HG02938 (cell line): ENCODE results near the gene CHMP3.
"Not testable (repeated sequence)": the region's sequence is repeated elsewhere in the genome, so short reads cannot be mapped to it uniquely, and the experiment has no call there.

Experiments
- ATAC-seq: cut with Tn5 transposase; IDR thresholded peaks from one replicate; pipeline ENCODE4 v1.9.1; 2021; ENCODE audit warnings: mild to moderate bottlenecking, moderate library complexity; ENCODE audit not compliant: unreplicated experiment

CHMP3 gene

DNA sequence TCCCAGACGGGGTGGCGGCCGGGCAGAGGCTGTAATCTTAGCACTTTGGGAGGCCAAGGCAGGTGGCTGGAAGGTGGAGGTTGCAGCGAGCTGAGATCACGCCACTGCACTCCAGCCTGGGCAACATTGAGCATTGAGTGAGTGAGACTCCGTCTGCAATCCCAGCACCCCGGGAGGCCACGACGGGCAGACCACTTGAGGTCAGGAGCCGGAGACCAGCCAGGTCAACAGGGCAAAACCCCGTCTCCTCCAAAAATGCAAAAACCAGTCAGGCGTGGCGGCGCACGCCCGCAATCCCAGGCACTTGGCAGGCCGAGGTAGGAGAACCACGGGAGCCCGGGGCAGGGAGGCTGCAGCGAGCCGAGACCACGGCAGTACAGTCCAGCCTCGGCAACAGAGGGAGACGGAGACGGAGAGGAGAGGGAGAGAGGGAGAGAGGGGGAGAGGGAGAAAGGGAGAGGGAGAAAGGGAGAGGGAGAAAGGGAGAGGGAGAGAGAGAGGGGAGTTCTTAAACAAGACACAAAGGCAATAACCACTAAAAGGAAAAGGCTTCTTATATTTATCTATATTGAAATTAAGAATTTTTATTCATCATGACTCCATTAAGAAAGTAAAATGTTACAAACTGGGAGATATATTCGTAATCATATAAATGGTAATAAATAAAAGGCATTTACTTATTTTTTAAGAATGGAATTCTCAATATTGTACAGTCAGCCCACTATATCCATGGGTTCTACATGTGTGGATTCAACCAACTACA lies 13.1 kb downstream of the CHMP3 start:
- ATAC-seq: not testable (repeated sequence)

DNA sequence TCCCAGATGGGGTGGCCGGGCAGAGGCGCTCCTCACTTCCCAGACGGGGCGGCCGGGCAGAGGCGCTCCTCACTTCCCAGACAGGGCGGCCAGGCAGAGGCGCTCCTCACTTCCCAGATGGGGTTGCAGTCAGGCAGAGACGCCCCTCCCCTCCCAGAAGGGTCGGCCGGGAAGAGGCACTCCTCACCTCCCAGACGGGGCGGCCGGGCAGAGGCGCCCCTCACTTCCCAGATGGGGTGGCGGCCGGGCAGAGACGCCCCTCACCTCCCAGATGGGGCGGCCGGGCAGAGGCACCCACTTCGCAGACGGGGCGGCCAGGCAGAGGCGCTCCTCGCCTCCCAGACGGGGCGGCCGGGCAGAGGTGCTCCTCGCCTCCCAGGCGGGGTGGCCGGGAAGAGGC lies 13.8 kb downstream of the CHMP3 start:
- ATAC-seq: not testable (repeated sequence)

DNA sequence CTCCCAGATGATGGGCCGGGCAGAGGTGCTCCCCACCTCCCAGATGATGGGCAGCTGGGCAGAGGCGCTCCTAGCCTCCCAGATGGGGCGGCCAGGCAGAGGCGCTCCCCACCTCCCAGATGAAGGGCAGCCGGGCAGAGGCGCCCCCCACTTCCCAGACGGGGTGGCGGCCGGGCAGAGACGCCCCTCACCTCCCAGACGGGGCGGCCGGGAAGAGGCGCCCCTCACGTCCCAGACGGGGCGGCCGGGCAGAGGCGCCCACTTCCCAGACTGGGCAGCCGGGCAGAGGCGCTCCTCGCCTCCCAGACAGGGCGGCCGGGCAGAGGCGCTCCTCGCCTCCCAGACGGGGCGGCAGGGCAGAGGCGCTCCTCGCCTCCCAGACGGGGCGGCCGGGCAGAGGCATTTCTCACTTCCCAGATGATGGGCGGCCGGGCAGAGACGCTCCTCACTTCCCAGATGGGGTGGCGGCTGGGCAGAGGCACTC lies 14.3 kb downstream of the CHMP3 start:
- ATAC-seq: not testable (repeated sequence)

DNA sequence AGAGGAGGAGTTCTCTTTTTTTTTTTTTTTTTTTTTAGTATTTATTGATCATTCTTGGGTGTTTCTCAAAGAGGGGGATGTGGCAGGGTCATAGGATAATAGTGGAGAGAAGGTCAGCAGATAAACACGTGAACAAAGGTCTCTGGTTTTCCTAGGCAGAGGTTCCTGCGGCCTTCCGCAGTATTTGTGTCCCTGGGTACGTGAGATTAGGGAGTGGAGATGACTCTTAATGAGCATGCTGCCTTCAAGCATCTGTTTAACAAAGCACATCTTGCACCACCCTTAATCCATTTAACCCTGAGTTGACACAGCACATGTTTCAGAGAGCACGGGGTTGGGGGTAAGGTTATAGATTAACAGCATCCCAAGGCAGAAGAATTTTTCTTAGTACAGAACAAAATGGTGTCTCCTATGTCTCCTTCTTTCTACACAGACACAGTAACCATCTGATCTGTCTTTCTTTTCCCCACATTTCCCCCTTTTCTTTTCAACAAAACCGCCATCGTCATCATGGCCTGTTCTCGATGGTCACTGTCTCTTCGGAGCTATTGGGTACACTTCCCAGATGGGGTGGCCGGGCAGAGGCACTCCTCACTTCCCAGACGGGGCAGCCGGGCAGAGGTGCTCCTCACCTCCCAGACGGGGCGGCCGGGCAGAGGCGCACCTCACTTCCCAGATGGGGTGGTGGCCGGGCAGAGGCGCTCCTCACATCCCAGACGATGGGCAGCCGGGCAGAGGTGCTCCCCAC lies 14.9 kb downstream of the CHMP3 start:
- not testable (repeated sequence) for ATAC-seq

DNA sequence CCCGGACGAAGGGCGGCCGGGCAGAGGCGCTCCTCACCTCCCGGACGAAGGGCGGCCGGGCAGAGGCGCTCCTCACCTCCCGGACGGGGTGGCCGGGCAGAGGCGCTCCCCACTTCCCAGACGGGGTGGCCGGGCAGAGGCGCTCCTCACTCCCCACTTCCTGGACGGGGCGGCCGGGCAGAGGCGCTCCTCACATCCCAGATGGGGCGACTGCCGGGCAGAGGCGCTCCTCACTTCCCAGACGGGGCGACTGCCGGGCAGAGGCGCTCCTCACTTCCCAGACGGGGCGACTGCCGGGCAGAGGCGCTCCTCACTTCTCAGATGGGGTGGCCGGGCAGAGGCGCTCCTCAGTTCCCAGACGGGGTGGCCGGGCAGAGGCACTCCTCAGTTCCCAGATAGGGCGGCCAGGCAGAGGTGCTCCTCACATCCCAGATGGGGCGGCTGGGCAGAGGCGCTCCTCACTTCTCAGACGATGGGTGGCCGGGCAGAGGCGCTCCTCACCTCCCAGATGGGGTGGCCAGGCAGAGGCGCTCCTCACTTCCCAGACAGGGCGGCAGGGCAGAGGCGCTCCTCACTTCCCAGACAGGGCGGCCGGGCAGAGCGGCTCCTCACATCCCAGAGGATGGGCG lies 17.8 kb downstream of the CHMP3 start:
- ATAC-seq: not testable (repeated sequence)

DNA sequence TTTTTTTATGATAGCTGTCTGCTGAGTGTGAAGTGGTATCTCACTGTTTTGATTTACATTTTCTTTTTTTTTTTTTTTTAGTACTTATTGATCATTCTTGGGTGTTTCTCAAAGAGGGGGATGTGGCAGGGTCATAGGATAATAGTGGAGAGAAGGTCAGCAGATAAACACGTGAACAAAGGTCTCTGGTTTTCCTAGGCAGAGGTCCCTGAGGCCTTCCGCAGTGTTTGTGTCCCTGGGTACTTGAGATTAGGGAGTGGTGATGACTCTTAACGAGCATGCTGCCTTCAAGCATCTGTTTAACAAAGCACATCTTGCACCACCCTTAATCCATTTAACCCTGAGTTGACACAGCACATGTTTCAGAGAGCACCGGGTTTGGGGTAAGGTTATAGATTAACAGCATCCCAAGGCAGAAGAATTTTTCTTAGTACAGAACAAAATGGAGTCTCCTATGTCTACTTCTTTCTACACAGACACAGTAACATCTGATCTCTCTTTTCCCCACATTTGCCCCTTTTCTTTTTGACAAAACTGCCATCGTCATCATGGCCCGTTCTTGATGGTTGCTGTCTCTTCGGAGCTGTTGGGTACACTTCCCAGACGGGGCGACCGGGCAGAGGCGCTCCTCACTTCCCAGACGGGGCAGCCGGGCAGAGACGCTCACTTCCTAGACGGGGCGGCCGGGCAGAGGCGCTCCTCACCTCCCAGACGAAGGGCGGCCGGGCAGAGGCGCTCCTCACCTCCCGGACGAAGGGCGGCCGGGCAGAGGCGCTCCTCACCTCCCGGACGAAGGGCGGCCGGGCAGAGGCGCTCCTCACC lies 18.8 kb downstream of the CHMP3 start:
- ATAC-seq: not testable (repeated sequence)

DNA sequence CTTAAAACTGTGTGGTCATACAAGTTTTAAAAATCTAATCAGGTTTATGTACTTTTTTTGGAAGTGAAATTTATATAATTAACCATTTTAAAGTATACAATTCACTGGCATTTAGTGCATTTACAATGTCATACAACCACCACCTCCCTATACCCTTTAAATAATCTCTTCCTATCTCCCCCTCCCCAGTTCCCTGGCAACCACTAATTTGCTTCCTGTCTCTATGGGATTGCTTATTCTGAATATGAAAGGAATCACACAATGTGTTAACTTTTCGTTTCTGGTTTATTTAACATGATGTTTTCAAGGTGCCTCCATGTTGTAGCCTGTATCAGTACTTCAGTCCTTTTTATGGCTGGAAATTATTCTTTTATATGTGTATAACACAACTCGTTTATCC lies 19.4 kb downstream of the CHMP3 start:
- no peak for ATAC-seq

DNA sequence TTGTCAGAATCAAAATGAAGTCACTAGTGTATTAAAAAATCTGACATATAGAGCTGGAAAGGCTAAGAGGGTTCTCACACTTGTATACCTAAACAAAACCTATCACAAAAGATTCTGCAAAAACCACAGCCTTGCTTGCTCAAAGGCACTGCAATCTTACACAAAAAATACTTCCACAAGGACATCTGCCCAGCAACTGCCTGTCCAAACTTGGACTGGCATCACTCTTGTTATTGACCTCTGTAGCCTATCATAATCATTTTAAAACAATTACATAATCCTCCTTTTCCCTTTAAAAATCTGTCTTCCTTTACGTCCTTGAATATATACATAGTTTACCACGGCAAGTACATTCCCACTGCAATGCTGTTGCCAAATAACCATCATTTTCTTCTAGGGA lies 19.9 kb downstream of the CHMP3 start:
- ATAC-seq: no peak

DNA sequence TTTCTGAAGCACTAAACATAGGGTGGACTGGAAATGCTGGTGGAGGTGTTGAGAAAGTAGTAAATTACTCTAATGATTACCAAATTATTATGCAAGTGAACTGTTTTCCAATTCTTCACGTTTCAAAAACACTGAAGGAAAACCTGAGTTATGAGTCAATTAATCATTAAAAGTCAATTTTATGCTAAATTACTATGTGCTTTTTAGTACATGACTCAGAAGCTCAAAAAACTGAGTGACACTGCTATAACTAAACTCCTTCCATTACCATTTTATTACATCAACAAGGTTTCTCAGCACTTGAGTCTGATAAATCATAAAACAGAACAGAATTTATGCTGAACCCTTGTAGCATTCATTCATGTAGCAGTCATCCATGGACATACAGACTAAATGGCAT lies 20.4 kb downstream of the CHMP3 start:
- ATAC-seq: no peak

DNA sequence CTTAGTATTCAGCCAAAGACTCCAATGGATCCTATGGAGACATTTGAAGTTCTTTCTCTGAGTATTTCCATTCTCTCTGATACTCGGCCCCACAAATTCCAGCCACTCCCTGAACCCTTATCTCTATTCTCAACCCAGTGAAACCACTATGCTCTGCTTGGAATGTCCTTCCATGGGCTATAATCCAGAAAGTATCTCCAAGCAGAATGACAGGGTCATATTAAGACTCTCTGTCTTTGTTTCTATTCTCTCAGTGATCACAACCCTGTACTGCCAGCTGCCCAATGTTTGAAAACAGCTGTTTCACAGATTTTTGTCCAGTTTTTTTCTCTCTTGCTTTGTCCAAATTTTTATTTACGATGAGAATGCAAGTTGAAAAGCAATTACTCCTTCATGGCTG lies 21.9 kb downstream of the CHMP3 start:
- ATAC-seq: no peak

DNA sequence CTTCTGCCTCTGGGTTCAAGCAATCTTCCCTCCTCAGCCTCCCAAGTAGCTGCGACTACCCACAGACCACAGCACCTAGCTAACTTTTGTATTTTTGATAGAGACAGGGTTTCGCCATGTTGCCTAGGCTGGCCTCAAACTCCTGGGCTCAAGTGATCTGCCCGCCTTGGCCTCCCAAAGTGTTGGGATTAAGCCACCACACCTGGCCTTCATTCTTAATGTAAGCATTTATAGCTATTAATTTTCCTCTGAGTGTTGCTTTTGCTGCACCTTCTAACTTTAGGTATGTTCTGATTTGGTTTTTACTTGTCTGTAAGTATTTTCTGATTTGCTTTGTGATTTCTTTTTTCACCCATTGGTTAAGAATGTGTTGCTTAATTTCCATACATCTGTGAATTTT lies 29.7 kb downstream of the CHMP3 start:
- no peak for ATAC-seq

DNA sequence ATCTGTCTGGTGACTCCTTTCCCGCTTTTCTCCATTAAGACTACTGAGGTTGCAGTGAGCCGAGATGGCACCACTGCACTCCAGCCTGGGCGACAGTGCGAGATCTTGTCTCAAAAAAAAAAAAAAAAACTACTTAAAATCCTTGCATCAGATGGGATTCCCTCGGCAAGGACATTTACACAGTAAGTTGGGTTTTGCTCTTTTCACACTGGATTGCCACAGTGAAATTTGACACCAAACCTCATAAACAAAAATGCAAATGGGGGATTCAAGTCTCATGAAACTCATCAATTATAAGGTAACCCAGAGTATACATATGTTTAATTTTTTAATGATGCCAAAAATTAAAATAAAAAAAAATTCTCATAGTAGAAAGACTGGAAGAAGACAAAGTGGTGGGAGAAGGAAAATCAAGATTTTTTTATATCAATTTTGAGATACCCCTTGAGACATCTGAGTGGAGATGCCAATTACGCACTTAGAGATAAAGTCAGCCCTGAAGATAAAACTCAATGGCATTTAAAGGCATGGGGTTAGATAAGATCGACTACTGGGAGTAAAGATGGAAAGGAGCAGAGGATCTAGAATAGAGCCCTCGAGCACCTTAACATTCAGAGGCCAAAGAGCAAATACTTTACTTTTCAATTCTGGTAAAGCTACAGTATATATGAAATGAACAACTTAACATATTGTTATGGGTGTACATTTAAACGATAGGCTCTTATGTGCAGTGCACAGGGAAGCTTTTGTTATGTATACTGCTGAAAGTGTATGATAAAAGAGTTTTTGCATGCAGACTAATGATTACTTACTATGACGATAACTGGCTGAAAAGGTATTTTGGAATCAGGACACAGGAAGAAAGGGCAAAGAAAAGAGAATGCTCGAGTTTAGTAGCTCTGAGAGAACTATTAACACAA lies 37.6 kb downstream of the CHMP3 start:
- ATAC-seq: no peak

DNA sequence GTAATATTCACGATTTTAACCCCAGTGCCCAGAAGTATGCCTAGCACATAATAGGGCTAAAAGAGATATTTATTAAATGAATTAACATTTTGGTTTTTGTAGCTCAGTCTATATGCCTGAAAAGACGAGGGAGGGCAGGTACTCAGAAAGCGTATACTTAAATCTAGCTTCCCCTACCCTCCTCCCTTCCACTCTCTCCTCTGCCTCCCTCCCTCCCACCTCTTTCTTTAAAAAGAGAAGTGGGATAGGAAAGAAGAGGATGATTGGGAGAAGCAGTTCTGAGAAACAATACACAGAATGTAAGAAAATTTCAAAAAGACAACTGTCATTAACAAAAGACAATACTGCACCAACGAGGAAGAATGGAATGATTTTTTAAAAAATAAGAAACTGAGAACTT lies 39.8 kb downstream of the CHMP3 start:
- ATAC-seq: no peak

DNA sequence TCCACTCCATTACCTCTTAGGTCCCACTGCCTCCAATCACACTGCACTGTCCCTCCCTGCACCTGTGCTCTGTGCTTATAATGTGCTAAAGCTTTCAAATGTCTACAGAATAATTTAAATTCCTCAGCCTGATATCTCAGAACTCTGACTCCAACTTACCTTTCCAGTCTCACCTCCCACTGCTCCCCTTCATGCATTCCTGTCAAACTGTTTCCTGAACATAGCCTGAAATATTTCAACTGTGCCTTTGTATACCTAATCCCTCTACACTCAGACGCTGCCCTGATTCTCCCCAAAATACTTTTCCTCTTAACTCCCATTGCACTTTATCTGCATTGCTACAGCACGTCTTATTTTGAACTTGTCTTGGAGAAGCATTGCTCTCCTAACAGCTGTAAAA lies 40.5 kb downstream of the CHMP3 start:
- no peak for ATAC-seq

DNA sequence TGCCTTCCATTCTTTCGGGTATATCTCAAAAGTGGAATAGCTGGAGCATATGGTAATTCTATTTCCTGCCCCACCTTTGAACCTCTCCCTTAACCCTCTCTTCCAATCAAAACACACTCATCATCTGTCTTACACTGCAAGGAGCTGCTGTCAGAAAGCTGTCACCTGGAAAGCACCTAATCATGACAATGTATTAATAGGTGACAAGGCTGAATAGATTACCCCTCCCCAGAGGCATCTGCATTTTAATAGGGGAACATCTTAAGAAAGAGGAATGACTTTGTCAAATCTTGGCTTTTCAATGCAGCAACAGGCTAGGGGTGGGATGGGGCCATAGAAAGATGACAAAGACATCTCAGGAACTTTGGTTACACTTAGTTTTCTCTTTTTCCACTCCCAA lies 41.3 kb downstream of the CHMP3 start:
- no peak for ATAC-seq

DNA sequence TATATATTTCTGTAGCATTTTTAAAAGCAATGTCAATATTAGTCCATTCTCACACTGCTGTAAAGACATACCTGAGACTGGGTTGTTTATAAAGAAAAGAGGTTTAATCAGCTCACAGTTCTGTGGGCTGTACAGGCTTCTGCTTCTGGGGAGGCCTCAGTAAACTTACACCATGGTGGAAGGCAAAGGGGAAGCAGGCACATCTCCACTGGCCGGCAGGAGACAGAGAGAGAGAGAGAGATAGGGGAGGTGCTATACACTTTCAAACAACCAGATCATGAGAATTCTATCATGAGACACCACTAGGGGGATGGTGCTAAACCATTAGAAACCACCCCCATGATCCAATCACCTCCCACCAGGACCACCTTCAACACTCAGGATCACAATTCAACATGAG lies 43.1 kb downstream of the CHMP3 start:
- ATAC-seq: no peak

DNA sequence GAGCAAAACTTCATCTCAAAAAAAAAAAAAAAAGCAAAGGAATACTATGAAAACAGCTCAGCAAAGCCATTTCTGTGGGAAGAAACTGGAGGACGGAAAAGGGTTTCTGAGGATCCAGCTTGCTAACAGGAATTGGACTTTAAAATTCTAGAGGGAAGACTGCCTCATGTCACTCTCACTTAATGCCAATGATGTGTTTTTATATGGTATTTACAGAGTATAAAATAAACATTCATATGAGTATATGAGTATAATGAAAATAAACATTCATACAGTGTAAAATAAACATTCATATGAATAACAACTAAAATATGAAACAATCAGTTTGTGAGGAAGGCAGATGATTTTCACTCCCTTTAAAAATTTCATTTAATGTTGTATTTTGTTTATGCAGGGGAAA lies 43.9 kb downstream of the CHMP3 start:
- ATAC-seq: no peak

DNA sequence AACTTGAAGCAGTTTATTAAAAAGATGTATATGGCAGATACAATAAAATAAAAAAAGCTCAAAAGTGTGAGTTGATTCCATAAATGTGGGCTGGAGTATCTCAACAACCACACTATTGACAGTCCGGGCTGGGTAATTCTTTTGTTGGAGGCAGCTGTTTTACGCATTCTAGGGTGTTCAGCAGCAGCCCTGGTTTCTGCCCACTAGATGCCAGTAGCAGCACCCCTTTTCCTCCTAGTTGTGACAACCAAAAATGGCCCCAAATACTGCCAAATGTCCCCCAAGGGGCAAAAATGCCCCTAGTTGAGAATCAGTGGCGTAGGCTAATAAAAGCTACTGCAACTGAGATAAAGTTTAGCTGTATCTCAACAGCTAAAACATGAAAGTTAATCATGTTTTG lies 44.8 kb downstream of the CHMP3 start:
- ATAC-seq: no peak

DNA sequence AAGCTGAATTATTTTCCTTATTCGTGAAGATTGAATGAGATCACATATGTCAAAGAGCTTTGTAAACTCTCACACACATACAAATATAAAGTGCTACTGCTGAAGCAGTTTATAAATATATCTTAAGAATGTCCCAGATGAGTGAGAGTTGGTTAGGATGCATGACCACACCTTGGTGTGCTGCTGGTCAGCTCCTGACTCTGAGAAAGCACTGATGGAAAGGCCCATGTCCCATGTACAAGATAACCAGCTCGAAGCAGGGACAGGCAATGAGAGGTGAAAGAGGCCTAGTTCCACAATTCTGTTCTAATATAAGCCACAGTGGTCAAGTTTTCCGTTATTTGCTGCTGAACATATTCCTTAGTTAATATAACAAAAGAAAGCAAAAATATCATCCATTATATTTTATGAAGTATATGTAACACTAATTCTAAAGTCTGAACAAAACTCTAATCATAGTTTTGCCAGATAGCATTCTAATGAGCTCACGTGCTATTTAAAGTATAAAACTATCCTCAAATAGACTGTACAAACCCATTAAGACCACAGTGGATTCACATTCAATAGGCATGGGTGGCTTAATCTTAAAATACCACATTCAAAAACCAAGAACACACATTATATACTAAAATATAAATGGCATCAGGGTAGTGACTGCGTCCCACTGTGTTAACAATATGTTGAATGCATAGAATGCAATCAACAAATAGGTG lies 49.1 kb downstream of the CHMP3 start:
- no peak for ATAC-seq
